Bronchial epithelial cell (primary cell): ENCODE results near the gene CXCL12. TPM values are rescaled to one million over a fixed set of nuclear protein-coding genes. Genes with fewer than 3 reads are reported as not detected.

Experiments used
- DNase-seq: peaks from one replicate; pipeline ENCODE4 v3.0.0-alpha.2; 2010; ENCODE audit warnings: low read depth
- FAIRE-seq: peaks from 2 replicates; lab custom pipeline; 2011; peaks lifted over from hg19 to GRCh38; lab: Jason Lieb, UNC
- H3K27me3 ChIP-seq: 2 replicates; pipeline ENCODE4 v1.5.1; 2011; ENCODE audit warnings: low read length; ENCODE audit not compliant: control insufficient read depth, insufficient read depth
- H3K36me3 ChIP-seq: 2 replicates; pipeline ENCODE4 v1.5.1; 2011; ENCODE audit warnings: low read length; ENCODE audit not compliant: control insufficient read depth, insufficient read depth
- H3K4me3 ChIP-seq: 2 replicates; pipeline ENCODE4 v1.5.1; 2011; ENCODE audit warnings: mild to moderate bottlenecking, low read depth, low read length, control low read depth
- CTCF ChIP-seq: IDR thresholded peaks from 2 replicates; pipeline ENCODE4 v1.5.1; 2011; ENCODE audit warnings: mild to moderate bottlenecking, moderate library complexity, low read length, control low read depth, inconsistent platforms; ENCODE audit not compliant: insufficient read depth, severe bottlenecking
- total RNA-seq: library from RNA; depleted of rRNA; stranded (reverse); fragments of >200 nt; gene quantifications from 2 replicates; pipeline ENCODE4 v1.2.1, GENCODE V29; 2014

The CXCL12 gene
- total RNA-seq: under 0.01 and 1.3 TPM in 2 replicates

GRCh38 chr10:44385026-44385695 is at the start of gene CXCL12:
Gene CXCL12 (minus strand): TSS chr10:44385097. CDS start chr10:44385005, 92 bp downstream.
- H3K36me3 ChIP-seq: no peaks in the 10 kb centered on the region
- H3K27me3 ChIP-seq: peaks cover 19% of the 10 kb centered on the region
- no peak for FAIRE-seq
- no peak for TF ChIP-seq CTCF
- DNase-seq: no peak
- H3K4me3 ChIP-seq: no peak within 1 kb of the TSS

GRCh38 chr10:44427479-44427878 is 42.6 kb upstream of the CXCL12 start:
- DNase-seq: no peak
- no peaks in the 10 kb centered on the region for H3K27me3 ChIP-seq
- no peak overlapping the region for H3K4me3 ChIP-seq
- TF ChIP-seq CTCF: no peak
- H3K36me3 ChIP-seq: no peaks in the 10 kb centered on the region
- FAIRE-seq: no peak

- Histone ChIP-seq H3K4me3 (no peak overlapping the region), H3K27me3 (no peaks in the 10 kb centered on the region), H3K36me3 (no peaks in the 10 kb centered on the region)
- peak; percentile 72 for FAIRE-seq
- TF ChIP-seq CTCF: no peak
- no peak for DNase-seq
Measured at GRCh38 chr10:44427037-44427436, 42.1 kb upstream of the CXCL12 start.

- no peak for FAIRE-seq
- Histone ChIP-seq H3K36me3 (no peaks in the 10 kb centered on the region), H3K4me3 (no peak overlapping the region), H3K27me3 (no peaks in the 10 kb centered on the region)
- no peak for TF ChIP-seq CTCF
- DNase-seq: no peak
Measured at GRCh38 chr10:44426247-44427034, 41.5 kb upstream of the CXCL12 start.

GRCh38 chr10:44425466-44425865 is 40.6 kb upstream of the CXCL12 start:
- TF ChIP-seq CTCF: no peak
- H3K4me3 ChIP-seq: no peak overlapping the region
- FAIRE-seq: no peak
- no peak for DNase-seq
- no peaks in the 10 kb centered on the region for H3K36me3 ChIP-seq
- H3K27me3 ChIP-seq: no peaks in the 10 kb centered on the region
